HG03575 (cell line): Measurements from ENCODE around the gene RFNG.
"Not testable (repeated sequence)": the region's sequence is repeated elsewhere in the genome, so short reads cannot be mapped to it uniquely, and the experiment has no call there.

Experiments used
- ATAC-seq: cut with Tn5 transposase; IDR thresholded peaks from one replicate; pipeline ENCODE4 v1.9.1; 2021; ENCODE audit not compliant: unreplicated experiment, insufficient number of reproducible peaks, low FRiP score; ENCODE audit errors: extremely low read depth

The RFNG gene

GRCh38 chr17:82049521-82049971, 2.1 kb downstream of the RFNG start:
- no peak for ATAC-seq

DNA sequence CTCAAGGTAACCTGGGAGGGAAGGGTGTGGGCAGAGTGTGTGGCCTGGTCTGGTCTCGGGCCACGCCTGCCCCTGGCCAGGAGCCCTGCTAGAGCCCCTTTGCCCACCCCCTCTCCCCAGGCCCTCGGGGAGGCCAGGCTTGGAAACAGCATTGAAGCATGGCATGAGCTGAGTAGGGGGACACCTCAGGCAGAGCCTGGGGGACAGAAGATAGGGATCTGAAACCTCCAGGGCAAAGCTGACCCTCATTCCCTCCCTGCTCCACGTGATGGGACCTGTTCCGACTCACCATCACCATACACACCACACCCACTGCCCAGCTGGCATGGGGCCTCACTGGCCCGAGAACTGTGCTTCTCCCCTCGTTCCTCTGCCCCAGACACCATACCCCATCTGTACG, 2.5 kb downstream of the RFNG start:
- no peak for ATAC-seq

- no peak for ATAC-seq
These were observed 3.0 kb downstream of the RFNG start for GRCh38 chr17:82048571-82048971.

DNA sequence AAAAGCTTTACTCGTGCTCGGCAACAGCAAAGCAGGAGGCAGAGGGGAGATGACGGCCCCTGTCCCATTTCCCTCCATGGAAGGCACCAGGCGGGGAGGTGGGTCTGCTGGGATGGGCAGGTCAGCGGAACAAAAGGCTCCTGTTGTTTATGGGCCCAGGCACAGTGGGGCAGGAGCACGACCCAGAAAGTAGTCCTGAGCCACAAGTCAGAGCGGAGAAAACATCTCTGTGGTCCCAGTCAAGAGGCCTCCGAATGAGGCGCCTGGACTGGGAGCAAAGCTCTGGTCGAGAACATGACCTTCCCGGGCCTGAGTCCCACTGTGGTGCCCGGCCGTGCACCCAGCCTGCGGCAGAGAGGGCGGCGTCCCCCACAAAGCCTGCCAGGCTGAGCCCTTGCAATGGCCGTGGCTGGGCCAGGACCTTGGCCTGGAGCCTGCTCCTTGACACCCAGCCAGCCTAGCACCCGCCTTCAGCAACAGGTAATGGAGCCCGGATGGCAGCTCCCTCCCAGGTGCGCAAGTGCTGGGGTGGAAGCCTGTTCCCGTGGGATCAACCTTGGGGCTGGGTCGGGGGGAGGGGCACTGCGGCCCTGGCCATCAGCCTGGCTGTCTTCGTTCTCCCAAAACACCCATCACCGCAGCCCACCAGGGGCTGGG, 3.6 kb downstream of the RFNG start:
- no peak for ATAC-seq

DNA sequence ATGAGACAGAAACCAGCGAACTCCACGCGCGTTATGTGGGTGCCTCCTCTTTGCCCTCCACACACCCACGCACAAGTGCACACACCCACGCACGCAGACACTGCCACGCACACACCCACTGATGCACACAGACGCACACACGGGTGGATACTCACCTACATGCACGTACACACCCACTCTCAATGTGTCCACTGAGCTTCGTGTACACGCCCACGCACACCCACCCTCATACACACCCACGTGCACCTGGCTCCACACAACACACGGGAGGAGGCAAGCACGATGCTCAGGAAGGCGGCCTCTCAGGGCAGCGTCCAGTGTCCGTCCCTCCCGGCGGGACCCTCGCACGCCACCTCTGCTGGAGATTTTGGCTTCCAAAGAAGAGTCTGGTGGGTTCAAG, 4.2 kb downstream of the RFNG start:
- ATAC-seq: no peak

DNA sequence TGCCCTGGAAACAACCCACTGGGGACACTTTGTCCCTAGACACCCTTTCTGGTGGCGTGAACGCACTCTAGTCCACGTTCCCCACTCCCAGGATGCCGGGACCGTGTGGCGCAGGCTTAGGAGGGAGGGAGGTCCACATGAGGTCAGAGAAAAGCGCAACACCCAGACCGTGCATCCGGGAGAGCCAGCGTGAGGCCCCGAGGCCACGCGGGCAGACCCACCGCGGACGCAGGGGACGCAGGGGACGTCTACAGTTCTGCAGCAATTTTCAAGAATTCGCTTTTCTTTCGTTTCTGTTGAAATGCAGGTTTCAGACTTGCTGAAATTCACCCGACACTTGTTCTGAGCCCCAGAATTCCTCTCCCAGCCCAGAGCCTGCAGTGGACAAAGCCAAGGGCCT, 4.7 kb downstream of the RFNG start:
- ATAC-seq: no peak

GRCh38 chr17:82045936-82046484, 5.6 kb downstream of the RFNG start:
- no peak for ATAC-seq

DNA sequence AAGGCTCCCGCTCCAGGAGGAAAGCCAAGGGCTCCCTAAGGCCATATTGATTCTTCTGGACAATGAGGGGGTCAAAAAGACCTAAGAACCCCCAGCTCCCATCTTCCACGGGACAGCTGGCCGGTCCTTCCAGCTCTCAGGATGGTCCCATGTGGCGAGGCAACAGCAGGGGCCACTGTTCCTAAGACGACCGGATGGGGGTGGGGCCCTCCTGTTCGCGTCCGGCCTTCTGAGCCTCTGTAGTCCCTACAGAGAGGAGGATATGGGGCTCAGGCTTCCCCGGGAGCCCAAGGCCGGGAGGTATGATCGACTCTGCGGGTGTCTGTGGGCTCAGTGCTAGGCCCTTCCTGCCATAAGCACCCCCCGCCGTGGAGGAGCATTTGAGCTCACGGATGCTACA, 8.1 kb downstream of the RFNG start:
- ATAC-seq: no peak

- no peak for ATAC-seq
These were observed 9.0 kb downstream of the RFNG start for GRCh38 chr17:82042649-82043048.

DNA sequence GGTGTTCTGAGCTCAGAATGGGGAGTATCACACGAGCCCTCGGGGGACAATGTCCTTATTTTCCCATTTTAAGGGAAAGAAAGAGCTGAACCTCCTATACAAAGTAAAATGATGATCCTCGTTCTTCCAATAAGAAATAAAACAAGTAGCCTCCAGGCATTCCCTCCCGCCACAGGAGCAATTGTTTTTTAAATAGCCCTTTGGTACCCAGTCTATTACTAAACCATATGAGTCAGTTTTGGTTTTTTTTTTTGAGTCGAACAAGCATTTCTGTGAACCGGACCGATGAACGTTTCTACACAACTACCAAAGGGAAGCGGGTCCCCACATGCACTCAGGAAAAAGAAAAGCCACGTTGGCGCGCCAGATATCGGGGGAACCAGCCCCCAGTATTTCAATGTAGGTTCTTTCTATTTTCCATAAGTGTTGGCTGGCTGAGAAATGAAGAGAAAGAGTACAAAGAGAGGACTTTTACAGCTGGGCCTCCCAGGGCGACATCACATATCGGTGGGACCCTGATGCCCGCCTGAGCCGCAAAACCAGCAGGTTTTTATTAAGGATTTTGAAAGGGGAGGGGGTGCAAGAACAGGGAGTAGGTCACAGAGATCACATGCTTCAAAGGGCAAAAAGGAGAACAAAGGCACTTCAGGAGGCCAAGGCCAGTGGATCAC, 10.3 kb downstream of the RFNG start:
- no peak for ATAC-seq

GRCh38 chr17:82039695-82040299, 11.8 kb downstream of the RFNG start:
- ATAC-seq: no peak

GRCh38 chr17:82038796-82039409, 12.7 kb downstream of the RFNG start:
- ATAC-seq: not testable (repeated sequence)

GRCh38 chr17:82037889-82038195, 13.8 kb downstream of the RFNG start:
- ATAC-seq: no peak

GRCh38 chr17:82037092-82037888, 14.3 kb downstream of the RFNG start, which contains the start of gene DCXR:
DCXR (minus strand) TSS chr17:82037697; CDS start chr17:82037682, 15 bp downstream.
- ATAC-seq: peak; percentile 60

DNA sequence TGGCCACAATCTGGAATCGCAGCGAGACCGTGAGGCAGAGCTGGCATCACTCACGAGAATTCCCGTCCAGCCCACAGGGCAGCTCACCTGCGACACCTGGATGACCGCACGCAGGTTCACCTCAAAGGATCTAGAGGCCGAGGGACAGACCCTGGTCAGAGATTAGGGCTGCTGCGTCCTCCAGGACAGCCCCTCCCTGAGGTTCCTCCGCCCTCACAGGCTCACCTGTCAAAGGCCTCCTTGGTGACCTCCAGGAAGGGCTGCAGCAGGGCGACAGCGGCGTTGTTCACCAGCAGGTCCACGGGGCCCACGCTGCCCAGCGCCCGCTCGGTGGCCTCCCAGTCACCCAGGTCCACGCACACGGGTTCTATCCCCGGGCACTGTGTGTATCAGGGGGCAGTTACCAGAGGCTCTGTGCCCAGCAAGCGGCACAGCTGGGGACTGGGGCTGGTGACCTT, 14.9 kb downstream of the RFNG start:
- ATAC-seq: no peak

GRCh38 chr17:82035956-82036633, 15.5 kb downstream of the RFNG start:
- no peak for ATAC-seq

- ATAC-seq: no peak
These were observed 16.1 kb downstream of the RFNG start for GRCh38 chr17:82035488-82035887.

- ATAC-seq: no peak
These were observed 17.1 kb downstream of the RFNG start for GRCh38 chr17:82034371-82035011.
